ENCODE results near the gene SND1.

DNA sequence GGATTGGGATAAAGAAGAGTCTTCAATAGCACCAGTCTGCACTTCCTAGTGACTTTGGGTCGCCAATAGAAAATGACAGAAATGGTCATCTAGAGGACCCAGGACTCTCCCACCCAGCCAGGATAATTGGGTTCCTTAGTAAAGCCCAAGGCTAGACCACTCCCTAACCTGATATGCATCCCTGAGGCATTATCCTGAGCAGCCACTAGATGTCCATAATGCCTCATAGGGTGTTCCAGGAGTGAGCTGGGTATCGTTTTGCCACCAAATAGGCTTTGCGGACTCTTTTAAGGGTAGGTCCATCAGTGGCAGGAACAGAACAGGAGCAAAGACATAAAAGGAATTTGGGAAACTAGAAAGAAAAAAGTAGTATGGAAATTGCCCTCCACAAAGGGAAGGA lies 383.7 kb downstream of the SND1 start:
- TF ChIP-seq, protein P1, sequence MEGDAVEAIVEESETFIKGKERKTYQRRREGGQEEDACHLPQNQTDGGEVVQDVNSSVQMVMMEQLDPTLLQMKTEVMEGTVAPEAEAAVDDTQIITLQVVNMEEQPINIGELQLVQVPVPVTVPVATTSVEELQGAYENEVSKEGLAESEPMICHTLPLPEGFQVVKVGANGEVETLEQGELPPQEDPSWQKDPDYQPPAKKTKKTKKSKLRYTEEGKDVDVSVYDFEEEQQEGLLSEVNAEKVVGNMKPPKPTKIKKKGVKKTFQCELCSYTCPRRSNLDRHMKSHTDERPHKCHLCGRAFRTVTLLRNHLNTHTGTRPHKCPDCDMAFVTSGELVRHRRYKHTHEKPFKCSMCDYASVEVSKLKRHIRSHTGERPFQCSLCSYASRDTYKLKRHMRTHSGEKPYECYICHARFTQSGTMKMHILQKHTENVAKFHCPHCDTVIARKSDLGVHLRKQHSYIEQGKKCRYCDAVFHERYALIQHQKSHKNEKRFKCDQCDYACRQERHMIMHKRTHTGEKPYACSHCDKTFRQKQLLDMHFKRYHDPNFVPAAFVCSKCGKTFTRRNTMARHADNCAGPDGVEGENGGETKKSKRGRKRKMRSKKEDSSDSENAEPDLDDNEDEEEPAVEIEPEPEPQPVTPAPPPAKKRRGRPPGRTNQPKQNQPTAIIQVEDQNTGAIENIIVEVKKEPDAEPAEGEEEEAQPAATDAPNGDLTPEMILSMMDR (IDR thresholded peaks at IDR 0.05) = peak in 4 of 6 experiments; percentile 13 to 47 (median 36)
- no peak for TF ChIP-seq POLR2A (IDR thresholded peaks at IDR 0.05)
